Activated T-helper 1 cell treated with anti-CD3 and anti-CD28 coated beads, Interleukin-12 subunit alpha, Interleukin-12 subunit beta, Interleukin-2, Interleukin-4 antibody, amounts not matched to agents 30 ng/mL and 10 ng/mL and 1 ng/mL, durations not matched to agents 14 hours and 24 hours and 36 hours (primary cell): Measurements from ENCODE around the gene PPP2R3A. TPM values are rescaled to one million over a fixed set of nuclear protein-coding genes. Genes with fewer than 3 reads are reported as not detected.

Experiments used
- DNase-seq: peaks from one replicate; pipeline ENCODE4 v3.0.0; 2021; ENCODE audit warnings: low spot score
- H3K27ac Mint-ChIP-seq: one replicate; pipeline ENCODE4 v1.8.0; 2021; ENCODE audit warnings: mild to moderate bottlenecking, mixed read lengths
- H3K27me3 Mint-ChIP-seq: one replicate; pipeline ENCODE4 v1.8.0; 2022; ENCODE audit warnings: mild to moderate bottlenecking, moderate library complexity, mixed read lengths; ENCODE audit not compliant: insufficient read depth
- H3K36me3 Mint-ChIP-seq: one replicate; pipeline ENCODE4 v1.8.0; 2021; ENCODE audit warnings: low read depth, mixed read lengths
- H3K4me1 Mint-ChIP-seq: one replicate; pipeline ENCODE4 v1.8.0; 2021; ENCODE audit warnings: low read depth, mixed read lengths
- H3K4me3 Mint-ChIP-seq: one replicate; pipeline ENCODE4 v1.8.0; 2021; ENCODE audit warnings: mild to moderate bottlenecking, moderate library complexity, mixed read lengths
- H3K9me3 Mint-ChIP-seq: one replicate; pipeline ENCODE4 v1.8.0; 2021; ENCODE audit warnings: mixed read lengths
- intact Hi-C: fragments of 100-400 bp; cut with micrococcal nuclease; formaldehyde crosslinking; loops from one replicate; pipeline ENCODE4 v1.15.1; 2024
- total RNA-seq: library from RNA; stranded (reverse); gene quantifications from 2 replicates; pipeline ENCODE4 v1.2.3, GENCODE V29; 2022

Gene PPP2R3A
- total RNA-seq, 1 donor from 2014 or later, result not detected

GRCh38 chr3:136192831-136193230 is 227.3 kb downstream of the PPP2R3A start:
- peak overlapping the region; percentile 61 for H3K27ac Mint-ChIP-seq
- intact Hi-C loops, result loop anchor here (5.0 to 10.0 kb wide), 2 partner anchors 1288 to 1706 kb away; partner anchors contain the start of genes ANAPC13 and CEP63
- H3K36me3 Mint-ChIP-seq, result peaks cover 32% of the 10 kb centered on the region
- H3K4me1 Mint-ChIP-seq, result peaks cover 76% of the 10 kb centered on the region
- no peak for DNase-seq
- H3K4me3 Mint-ChIP-seq, result peak overlapping the region; percentile 97
- no peaks in the 10 kb centered on the region for H3K9me3 Mint-ChIP-seq
- no peaks in the 10 kb centered on the region for H3K27me3 Mint-ChIP-seq

GRCh38 chr3:136193278-136194054 is 227.9 kb downstream of the PPP2R3A start:
- Mint-ChIP-seq H3K4me1 (peaks cover 75% of the 10 kb centered on the region), H3K27me3 (no peaks in the 10 kb centered on the region), H3K9me3 (no peaks in the 10 kb centered on the region), H3K27ac (peak overlapping the region; percentile 96), H3K4me3 (peak overlapping the region; percentile 97), H3K36me3 (peaks cover 32% of the 10 kb centered on the region)
- intact Hi-C loops, result loop anchor here (1.0 to 10.0 kb wide), 4 partner anchors 11 to 1706 kb away; partner anchors contain the start of genes ANAPC13 and CEP63
- no peak for DNase-seq

- Mint-ChIP-seq H3K4me3 (peak overlapping the region; percentile 97), H3K9me3 (no peaks in the 10 kb centered on the region), H3K27ac (peak overlapping the region; percentile 96), H3K4me1 (peaks cover 64% of the 10 kb centered on the region), H3K27me3 (no peaks in the 10 kb centered on the region), H3K36me3 (peaks cover 32% of the 10 kb centered on the region)
- intact Hi-C loops, result loop anchor here (1.0 to 10.0 kb wide), 7 partner anchors 12 to 1993 kb away; partner anchors contain the start of genes ANAPC13, ARMC8 and CEP63
- DNase-seq, result peak; percentile 51
Observed at GRCh38 chr3:136194409-136195257, 229.1 kb downstream of the PPP2R3A start.

- intact Hi-C loops, result loop anchor here (1.0 to 10.0 kb wide), 13 partner anchors 43 to 1992 kb away; partner anchors contain the start of genes ARMC8, NCK1, PCCB and SLC35G2
- H3K36me3 Mint-ChIP-seq, result peaks cover 29% of the 10 kb centered on the region
- peak; percentile 74 for DNase-seq
Observed at GRCh38 chr3:136195258-136196063, 229.9 kb downstream of the PPP2R3A start.

GRCh38 chr3:136196064-136196400 is 230.5 kb downstream of the PPP2R3A start, which contains the start of gene MSL2:
TSS of gene MSL2 (minus strand) at chr3:136196335. CDS start at chr3:136195113, 1,222 bp downstream.
- peaks cover 50% of the 10 kb centered on the region for H3K4me1 Mint-ChIP-seq
- intact Hi-C loops, result loop anchor here (1.0 to 10.0 kb wide), 12 partner anchors 54 to 1991 kb away; partner anchors contain the start of genes ARMC8, NCK1, PCCB and SLC35G2
- peak within 1 kb of the TSS; percentile 97 for H3K4me3 Mint-ChIP-seq

More at GRCh38 chr3:136195258-136196063, 229.9 kb downstream of the PPP2R3A start:
- H3K4me1 Mint-ChIP-seq, result peaks cover 56% of the 10 kb centered on the region
- peak overlapping the region; percentile 97 for H3K4me3 Mint-ChIP-seq
- H3K27me3 Mint-ChIP-seq, result no peaks in the 10 kb centered on the region
- peak overlapping the region; percentile 96 for H3K27ac Mint-ChIP-seq
- no peaks in the 10 kb centered on the region for H3K9me3 Mint-ChIP-seq

GRCh38 chr3:136196401-136197158 is 231.1 kb downstream of the PPP2R3A start:
- intact Hi-C loops, result loop anchor here (1.0 to 10.0 kb wide), 12 partner anchors 54 to 1991 kb away; partner anchors contain the start of genes ARMC8, NCK1, PCCB and SLC35G2
- H3K27ac Mint-ChIP-seq, result peak overlapping the region; percentile 92
- H3K9me3 Mint-ChIP-seq, result no peaks in the 10 kb centered on the region
- DNase-seq, result peak; percentile 98
- H3K4me3 Mint-ChIP-seq, result peak overlapping the region; percentile 82
- H3K27me3 Mint-ChIP-seq, result no peaks in the 10 kb centered on the region
- peaks cover 23% of the 10 kb centered on the region for H3K36me3 Mint-ChIP-seq
- peaks cover 45% of the 10 kb centered on the region for H3K4me1 Mint-ChIP-seq

More at GRCh38 chr3:136196064-136196400, 230.5 kb downstream of the PPP2R3A start, which contains the start of gene MSL2:
- Mint-ChIP-seq H3K36me3 (peaks cover 23% of the 10 kb centered on the region), H3K27me3 (no peaks in the 10 kb centered on the region), H3K9me3 (no peaks in the 10 kb centered on the region), H3K27ac (peak within 1 kb of the TSS; percentile 96)
- no peak for DNase-seq

- H3K27me3 Mint-ChIP-seq, result peaks cover 4% of the 10 kb centered on the region
- peaks cover 38% of the 10 kb centered on the region for H3K4me1 Mint-ChIP-seq
- peak overlapping the region; percentile 82 for H3K4me3 Mint-ChIP-seq
- H3K9me3 Mint-ChIP-seq, result no peaks in the 10 kb centered on the region
- H3K27ac Mint-ChIP-seq, result peak overlapping the region; percentile 92
- intact Hi-C loops, result loop anchor here (2.0 to 10.0 kb wide), 9 partner anchors 122 to 1990 kb away; partner anchors contain the start of genes ARMC8 and SLC35G2
- H3K36me3 Mint-ChIP-seq, result peaks cover 19% of the 10 kb centered on the region
- DNase-seq, result no peak
Observed at GRCh38 chr3:136197159-136197793, 231.7 kb downstream of the PPP2R3A start.

Other genes starting within 250 kb of the PPP2R3A start
- 36.6 and 40.2 TPM in 2 replicates for gene MSL2, start 230.6 kb downstream of the PPP2R3A start, total RNA-seq